HG03196 (cell line): ENCODE results near the gene DONSON.
A peak's percentile ranks its signal among the peaks of the same experiment; 100 is the strongest.
"Not testable (repeated sequence)": the region's sequence is repeated elsewhere in the genome, so short reads cannot be mapped to it uniquely, and the experiment has no call there.

Experiments
- ATAC-seq: cut with Tn5 transposase; IDR thresholded peaks from one replicate; pipeline ENCODE4 v1.9.1; 2021; ENCODE audit not compliant: unreplicated experiment

The DONSON gene

GRCh38 chr21:33588485-33589335 is at the start of gene DONSON:
DONSON (minus strand) TSS chr21:33588684; CDS start chr21:33588641, 43 bp downstream.
- ATAC-seq, result peak; percentile 94

GRCh38 chr21:33634254-33634653 is 45.8 kb upstream of the DONSON start:
- ATAC-seq, result no peak

GRCh38 chr21:33626151-33626550 is 37.7 kb upstream of the DONSON start:
- ATAC-seq, result not testable (repeated sequence)

GRCh38 chr21:33622253-33622652 is 33.8 kb upstream of the DONSON start:
- no peak for ATAC-seq

GRCh38 chr21:33619726-33620125 is 31.2 kb upstream of the DONSON start:
- no peak for ATAC-seq

GRCh38 chr21:33618407-33618806 is 29.9 kb upstream of the DONSON start:
- ATAC-seq, result no peak

- not testable (repeated sequence) for ATAC-seq
Measured at GRCh38 chr21:33617565-33617964, 29.1 kb upstream of the DONSON start.

- ATAC-seq, result no peak
Measured at GRCh38 chr21:33611006-33611744, 22.7 kb upstream of the DONSON start.

GRCh38 chr21:33608559-33608958 is 20.1 kb upstream of the DONSON start:
- ATAC-seq, result no peak

- no peak for ATAC-seq
Measured at GRCh38 chr21:33598051-33598450, 9.6 kb upstream of the DONSON start.

- ATAC-seq, result peak; percentile 27
Measured at GRCh38 chr21:33587792-33588484, 546 bp downstream of the DONSON start.

- ATAC-seq, result no peak
Measured at GRCh38 chr21:33586927-33587326, 1.6 kb downstream of the DONSON start.

GRCh38 chr21:33584455-33584854 is 4.0 kb downstream of the DONSON start:
- no peak for ATAC-seq

- no peak for ATAC-seq
Measured at GRCh38 chr21:33578959-33579542, 9.4 kb downstream of the DONSON start.

- ATAC-seq, result no peak
Measured at GRCh38 chr21:33578214-33578613, 10.3 kb downstream of the DONSON start.

GRCh38 chr21:33576741-33577141 is 11.7 kb downstream of the DONSON start:
- not testable (repeated sequence) for ATAC-seq

- no peak for ATAC-seq
Measured at GRCh38 chr21:33572350-33572749, 16.1 kb downstream of the DONSON start.

- no peak for ATAC-seq
Measured at GRCh38 chr21:33569991-33570390, 18.5 kb downstream of the DONSON start.

GRCh38 chr21:33568448-33568847 is 20.0 kb downstream of the DONSON start:
- ATAC-seq, result no peak

GRCh38 chr21:33567914-33568313 is 20.6 kb downstream of the DONSON start:
- no peak for ATAC-seq

GRCh38 chr21:33566514-33566913 is 22.0 kb downstream of the DONSON start:
- ATAC-seq, result no peak
